ENCODE results near the gene STX17. TPM values are rescaled to one million over a fixed set of nuclear protein-coding genes. Genes with fewer than 3 reads are reported as not detected.
A peak's percentile ranks its signal among the peaks of the same experiment; 100 is the strongest.

STX17 gene
- total RNA-seq, 3 donors from 2014 or later = 16.4 to 18.5 (median 18.2) TPM

GRCh38 chr9:99922711-99923030 is 16.2 kb downstream of the STX17 start:
- Mint-ChIP-seq H3K9me3 (peaks cover 16% of the 10 kb centered on the region), H3K4me1 (ENCODE audit: low read depth) (peaks cover 40% of the 10 kb centered on the region), H3K36me3 (ENCODE audit: insufficient read depth) (peaks cover 67% of the 10 kb centered on the region), H3K4me3 (no peak overlapping the region), H3K27me3 (ENCODE audit: low read depth) (no peaks in the 10 kb centered on the region)
- ATAC-seq (no peak), DNase-seq (no peak)

GRCh38 chr9:99925541-99925940 is 19.1 kb downstream of the STX17 start:
- Mint-ChIP-seq H3K36me3 (ENCODE audit: insufficient read depth) (peaks cover 57% of the 10 kb centered on the region), H3K9me3 (peaks cover 16% of the 10 kb centered on the region), H3K27me3 (ENCODE audit: low read depth) (no peaks in the 10 kb centered on the region), H3K4me1 (ENCODE audit: low read depth) (peaks cover 23% of the 10 kb centered on the region), H3K4me3 (no peak overlapping the region)
- DNase-seq (no peak), ATAC-seq (no peak)

- no peak overlapping the region for H3K4me3 Mint-ChIP-seq
- peaks cover 47% of the 10 kb centered on the region for H3K36me3 Mint-ChIP-seq (ENCODE audit: insufficient read depth)
Measured at GRCh38 chr9:99929652-99930051, 23.2 kb downstream of the STX17 start.

GRCh38 chr9:99931155-99931840 is 24.8 kb downstream of the STX17 start:
- Mint-ChIP-seq H3K27me3 (ENCODE audit: low read depth) (no peaks in the 10 kb centered on the region), H3K4me3 (no peak overlapping the region), H3K36me3 (ENCODE audit: insufficient read depth) (peaks cover 37% of the 10 kb centered on the region), H3K9me3 (peaks cover 5% of the 10 kb centered on the region), H3K4me1 (ENCODE audit: low read depth) (peaks cover 21% of the 10 kb centered on the region)
- DNase-seq (no peak), ATAC-seq (no peak)

More at GRCh38 chr9:99929652-99930051, 23.2 kb downstream of the STX17 start:
- Mint-ChIP-seq H3K9me3 (peaks cover 14% of the 10 kb centered on the region), H3K4me1 (ENCODE audit: low read depth) (peaks cover 16% of the 10 kb centered on the region), H3K27me3 (ENCODE audit: low read depth) (no peaks in the 10 kb centered on the region)
- DNase-seq (no peak), ATAC-seq (no peak)

GRCh38 chr9:99936947-99937587 is 30.6 kb downstream of the STX17 start:
- Mint-ChIP-seq H3K4me1 (ENCODE audit: low read depth) (peaks cover 19% of the 10 kb centered on the region), H3K36me3 (ENCODE audit: insufficient read depth) (peaks cover 38% of the 10 kb centered on the region)

GRCh38 chr9:99947395-99947794 is 40.9 kb downstream of the STX17 start:
- no peak for ATAC-seq
- Mint-ChIP-seq H3K9me3 (no peaks in the 10 kb centered on the region), H3K36me3 (ENCODE audit: insufficient read depth) (peaks cover 23% of the 10 kb centered on the region), H3K27me3 (ENCODE audit: low read depth) (no peaks in the 10 kb centered on the region), H3K4me1 (ENCODE audit: low read depth) (peaks cover 6% of the 10 kb centered on the region), H3K4me3 (no peak overlapping the region)
- no peak for DNase-seq

More at GRCh38 chr9:99936947-99937587, 30.6 kb downstream of the STX17 start:
- no peak for DNase-seq
- no peak for ATAC-seq
- Mint-ChIP-seq H3K4me3 (no peak overlapping the region), H3K9me3 (peaks cover 14% of the 10 kb centered on the region), H3K27me3 (ENCODE audit: low read depth) (no peaks in the 10 kb centered on the region)

GRCh38 chr9:99948482-99948881 is 42.0 kb downstream of the STX17 start:
- H3K4me1 Mint-ChIP-seq (ENCODE audit: low read depth) = peaks cover 6% of the 10 kb centered on the region
- H3K36me3 Mint-ChIP-seq (ENCODE audit: insufficient read depth) = peaks cover 23% of the 10 kb centered on the region
- no peaks in the 10 kb centered on the region for H3K9me3 Mint-ChIP-seq
- no peak overlapping the region for H3K4me3 Mint-ChIP-seq
- H3K27me3 Mint-ChIP-seq (ENCODE audit: low read depth) = no peaks in the 10 kb centered on the region
- DNase-seq = no peak
- ATAC-seq = no peak

- DNase-seq (no peak), ATAC-seq (no peak)
- Mint-ChIP-seq H3K4me1 (ENCODE audit: low read depth) (peaks cover 8% of the 10 kb centered on the region), H3K36me3 (ENCODE audit: insufficient read depth) (peaks cover 20% of the 10 kb centered on the region), H3K4me3 (no peak overlapping the region), H3K27me3 (ENCODE audit: low read depth) (no peaks in the 10 kb centered on the region), H3K9me3 (no peaks in the 10 kb centered on the region)
Measured at GRCh38 chr9:99948896-99949295, 42.4 kb downstream of the STX17 start.

GRCh38 chr9:99953861-99954507 is 47.5 kb downstream of the STX17 start:
- H3K4me1 Mint-ChIP-seq (ENCODE audit: low read depth) = peaks cover 17% of the 10 kb centered on the region
- H3K27me3 Mint-ChIP-seq (ENCODE audit: low read depth) = no peaks in the 10 kb centered on the region
- H3K4me3 Mint-ChIP-seq = no peak overlapping the region
- no peaks in the 10 kb centered on the region for H3K9me3 Mint-ChIP-seq
- DNase-seq (no peak), ATAC-seq (peak in 1 of 2 donors; percentile 4)
- H3K36me3 Mint-ChIP-seq (ENCODE audit: insufficient read depth) = peaks cover 24% of the 10 kb centered on the region

GRCh38 chr9:99954819-99955218 is 48.4 kb downstream of the STX17 start:
- no peaks in the 10 kb centered on the region for H3K27me3 Mint-ChIP-seq (ENCODE audit: low read depth)
- peaks cover 17% of the 10 kb centered on the region for H3K4me1 Mint-ChIP-seq (ENCODE audit: low read depth)
- H3K36me3 Mint-ChIP-seq (ENCODE audit: insufficient read depth) = peaks cover 26% of the 10 kb centered on the region
- ATAC-seq = peak; percentile 82
- DNase-seq = no peak
- no peak overlapping the region for H3K4me3 Mint-ChIP-seq
- no peaks in the 10 kb centered on the region for H3K9me3 Mint-ChIP-seq

- ATAC-seq (peak; percentile 65 to 69), DNase-seq (no peak)
- Mint-ChIP-seq H3K4me3 (no peak overlapping the region), H3K9me3 (no peaks in the 10 kb centered on the region), H3K4me1 (ENCODE audit: low read depth) (peaks cover 17% of the 10 kb centered on the region), H3K36me3 (ENCODE audit: insufficient read depth) (peaks cover 27% of the 10 kb centered on the region), H3K27me3 (ENCODE audit: low read depth) (no peaks in the 10 kb centered on the region)
Measured at GRCh38 chr9:99955606-99956005, 49.2 kb downstream of the STX17 start.

GRCh38 chr9:99962680-99963261 is 56.3 kb downstream of the STX17 start:
- no peaks in the 10 kb centered on the region for H3K9me3 Mint-ChIP-seq
- H3K27me3 Mint-ChIP-seq (ENCODE audit: low read depth) = no peaks in the 10 kb centered on the region
- DNase-seq (no peak), ATAC-seq (no peak)
- H3K4me3 Mint-ChIP-seq = no peak overlapping the region
- peaks cover 47% of the 10 kb centered on the region for H3K36me3 Mint-ChIP-seq (ENCODE audit: insufficient read depth)
- no peaks in the 10 kb centered on the region for H3K4me1 Mint-ChIP-seq (ENCODE audit: low read depth)

GRCh38 chr9:99964336-99964735 is 57.9 kb downstream of the STX17 start:
- DNase-seq = no peak
- Mint-ChIP-seq H3K4me3 (no peak overlapping the region), H3K27me3 (ENCODE audit: low read depth) (no peaks in the 10 kb centered on the region), H3K9me3 (no peaks in the 10 kb centered on the region), H3K4me1 (ENCODE audit: low read depth) (no peaks in the 10 kb centered on the region), H3K36me3 (ENCODE audit: insufficient read depth) (peaks cover 45% of the 10 kb centered on the region)
- no peak for ATAC-seq

GRCh38 chr9:99966001-99966400 is 59.5 kb downstream of the STX17 start:
- Mint-ChIP-seq H3K9me3 (no peaks in the 10 kb centered on the region), H3K4me1 (ENCODE audit: low read depth) (no peaks in the 10 kb centered on the region), H3K36me3 (ENCODE audit: insufficient read depth) (peaks cover 39% of the 10 kb centered on the region), H3K27me3 (ENCODE audit: low read depth) (no peaks in the 10 kb centered on the region), H3K4me3 (no peak overlapping the region)
- ATAC-seq (no peak), DNase-seq (no peak)
